IPS-20b (cell line): ENCODE results near the gene PRPF38B.

ENCODE experiments used
- H3K27ac ChIP-seq: one replicate; pipeline ENCODE4 v1.5.1; 2013; ENCODE audit warnings: low read length
- H3K27me3 ChIP-seq: 2 replicates; pipeline ENCODE4 v1.6.1; 2013; ENCODE audit warnings: mild to moderate bottlenecking, low read length, inconsistent platforms; ENCODE audit not compliant: insufficient read depth
- H3K36me3 ChIP-seq: 2 replicates; pipeline ENCODE4 v1.6.1; 2013; ENCODE audit warnings: low read depth, mild to moderate bottlenecking, inconsistent platforms, low read length, moderate library complexity; ENCODE audit not compliant: insufficient read depth
- H3K4me1 ChIP-seq: 2 replicates; pipeline ENCODE4 v1.6.1; 2013; ENCODE audit warnings: mild to moderate bottlenecking, control low read depth, inconsistent platforms, low read length, moderate library complexity; ENCODE audit not compliant: insufficient read depth
- H3K4me3 ChIP-seq: 2 replicates; pipeline ENCODE4 v1.5.1; 2013; ENCODE audit warnings: mild to moderate bottlenecking, low read length, inconsistent platforms
- H3K9ac ChIP-seq: 2 replicates; pipeline ENCODE4 v1.6.1; 2013; ENCODE audit warnings: low read depth, mild to moderate bottlenecking, inconsistent platforms, low read length, moderate library complexity
- H3K9me3 ChIP-seq: 2 replicates; pipeline ENCODE4 v1.6.1; 2013; ENCODE audit warnings: mild to moderate bottlenecking, low read depth, low read length, inconsistent platforms; ENCODE audit not compliant: insufficient read depth

PRPF38B gene

GRCh38 chr1:108706643-108707042 is 14.5 kb downstream of the PRPF38B start:
- no peaks in the 10 kb centered on the region for H3K9me3 ChIP-seq
- H3K27me3 ChIP-seq: no peaks in the 10 kb centered on the region
- H3K9ac ChIP-seq: no peak overlapping the region
- no peaks in the 10 kb centered on the region for H3K4me1 ChIP-seq
- no peak overlapping the region for H3K27ac ChIP-seq
- H3K4me3 ChIP-seq: no peak overlapping the region
- peaks cover 6% of the 10 kb centered on the region for H3K36me3 ChIP-seq

- Histone ChIP-seq H3K9ac (no peak overlapping the region), H3K4me1 (no peaks in the 10 kb centered on the region; the same call in 1 of the 2 replicates), H3K9me3 (no peaks in the 10 kb centered on the region), H3K27ac (no peak overlapping the region), H3K4me3 (no peak overlapping the region), H3K27me3 (no peaks in the 10 kb centered on the region), H3K36me3 (no peaks in the 10 kb centered on the region)
These were observed 16.9 kb downstream of the PRPF38B start for GRCh38 chr1:108708691-108709660.

GRCh38 chr1:108712606-108713150 is 20.6 kb downstream of the PRPF38B start, which contains the start of gene FNDC7:
FNDC7 (plus strand) TSS chr1:108712908; CDS start chr1:108712934, 26 bp downstream.
- H3K9me3 ChIP-seq: no peaks in the 10 kb centered on the region
- H3K4me3 ChIP-seq: peak within 1 kb of the TSS; percentile 28; the same call in 1 of the 2 replicates
- peaks cover 3% of the 10 kb centered on the region; the same call in 1 of the 2 replicates for H3K4me1 ChIP-seq
- H3K27ac ChIP-seq: no peak within 1 kb of the TSS
- no peak within 1 kb of the TSS for H3K9ac ChIP-seq
- H3K27me3 ChIP-seq: no peaks in the 10 kb centered on the region
- H3K36me3 ChIP-seq: no peaks in the 10 kb centered on the region

- H3K27ac ChIP-seq: no peak overlapping the region
- H3K4me1 ChIP-seq: peaks cover 26% of the 10 kb centered on the region
- no peaks in the 10 kb centered on the region for H3K27me3 ChIP-seq
- H3K9me3 ChIP-seq: no peaks in the 10 kb centered on the region
- no peak overlapping the region for H3K9ac ChIP-seq
- H3K36me3 ChIP-seq: no peaks in the 10 kb centered on the region
- no peak overlapping the region for H3K4me3 ChIP-seq
These were observed 23.8 kb downstream of the PRPF38B start for GRCh38 chr1:108715932-108716331.

GRCh38 chr1:108716437-108717230 is 24.5 kb downstream of the PRPF38B start:
- no peak overlapping the region for H3K4me3 ChIP-seq
- H3K9me3 ChIP-seq: no peaks in the 10 kb centered on the region
- no peak overlapping the region for H3K9ac ChIP-seq
- H3K36me3 ChIP-seq: no peaks in the 10 kb centered on the region
- H3K27me3 ChIP-seq: no peaks in the 10 kb centered on the region
- no peak overlapping the region for H3K27ac ChIP-seq
- H3K4me1 ChIP-seq: peaks cover 26% of the 10 kb centered on the region

GRCh38 chr1:108717774-108718316 is 25.7 kb downstream of the PRPF38B start:
- no peak overlapping the region for H3K9ac ChIP-seq
- no peaks in the 10 kb centered on the region for H3K9me3 ChIP-seq
- no peaks in the 10 kb centered on the region for H3K36me3 ChIP-seq
- H3K4me1 ChIP-seq: peaks cover 26% of the 10 kb centered on the region
- no peaks in the 10 kb centered on the region for H3K27me3 ChIP-seq
- H3K4me3 ChIP-seq: no peak overlapping the region
- no peak overlapping the region for H3K27ac ChIP-seq

- peaks cover 26% of the 10 kb centered on the region for H3K4me1 ChIP-seq
- H3K9me3 ChIP-seq: no peaks in the 10 kb centered on the region
- H3K27ac ChIP-seq: no peak overlapping the region
- H3K4me3 ChIP-seq: peak overlapping the region; percentile 9; the same call in 1 of the 2 replicates
- H3K36me3 ChIP-seq: no peaks in the 10 kb centered on the region
- H3K9ac ChIP-seq: no peak overlapping the region; the same call in 1 of the 2 replicates
- H3K27me3 ChIP-seq: no peaks in the 10 kb centered on the region
These were observed 27.0 kb downstream of the PRPF38B start for GRCh38 chr1:108718927-108719655.

- Histone ChIP-seq H3K27me3 (no peaks in the 10 kb centered on the region), H3K4me1 (peaks cover 26% of the 10 kb centered on the region), H3K27ac (no peak overlapping the region), H3K36me3 (no peaks in the 10 kb centered on the region), H3K9me3 (no peaks in the 10 kb centered on the region), H3K9ac (no peak overlapping the region; the same call in 1 of the 2 replicates), H3K4me3 (no peak overlapping the region)
These were observed 27.7 kb downstream of the PRPF38B start for GRCh38 chr1:108719656-108720435.

GRCh38 chr1:108722292-108722691 is 30.2 kb downstream of the PRPF38B start:
- H3K4me3 ChIP-seq: no peak overlapping the region
- H3K27ac ChIP-seq: no peak overlapping the region

GRCh38 chr1:108725906-108726305 is 33.8 kb downstream of the PRPF38B start:
- no peaks in the 10 kb centered on the region for H3K4me1 ChIP-seq
- H3K9me3 ChIP-seq: no peaks in the 10 kb centered on the region
- no peak overlapping the region for H3K4me3 ChIP-seq
- H3K27ac ChIP-seq: no peak overlapping the region
- H3K27me3 ChIP-seq: no peaks in the 10 kb centered on the region
- no peaks in the 10 kb centered on the region for H3K36me3 ChIP-seq
- H3K9ac ChIP-seq: no peak overlapping the region

More at GRCh38 chr1:108722292-108722691, 30.2 kb downstream of the PRPF38B start:
- H3K9me3 ChIP-seq: no peaks in the 10 kb centered on the region
- no peaks in the 10 kb centered on the region for H3K27me3 ChIP-seq
- no peak overlapping the region for H3K9ac ChIP-seq
- H3K4me1 ChIP-seq: peaks cover 26% of the 10 kb centered on the region
- H3K36me3 ChIP-seq: no peaks in the 10 kb centered on the region
